Common myeloid progenitor, CD34-positive (primary cell): ENCODE measurements around the gene SIRPB2.

Experiments
- CTCF ChIA-PET: fragments of 350-600 bp; sonication (Branson Sonifier 250); formaldehyde crosslinking; loops from one replicate; lab custom pipeline; 2021; ENCODE audit warnings: antibody characterized with exemption; lab: Charles Lee
- POLR2A ChIA-PET: fragments of 350-600 bp; sonication (Branson Sonifier 250); formaldehyde crosslinking; loops from one replicate; lab custom pipeline; 2021; ENCODE audit warnings: antibody characterized with exemption; lab: Charles Lee
- DNase-seq, 3 donors: peaks; one replicate each; pipeline versions ENCODE4 v3.0.0 to v3.0.0-alpha.2; 2013
- H3K27ac ChIP-seq, 2 experiments: 1 replicate in 1 of 2; 2 replicates in 1 of 2; pipeline ENCODE4 v1.7.0; 2013; ENCODE audit warnings: inconsistent platforms in 2 of 2, low read length in 2 of 2, mild to moderate bottlenecking in 2 of 2, low read depth in 1 of 2, moderate library complexity in 1 of 2; ENCODE audit not compliant: severe bottlenecking in 2 of 2, insufficient read depth in 1 of 2, poor library complexity in 1 of 2
- H3K27me3 ChIP-seq, 5 experiments: replicated peaks in 2 of 5; 1 replicate in 3 of 5; 2 replicates in 2 of 5; pipeline versions ENCODE4 v1.6.1 to v1.7.0; 2013; ENCODE audit warnings: low read length in 4 of 5, mild to moderate bottlenecking in 2 of 5, moderate library complexity in 2 of 5, inconsistent platforms in 1 of 5; ENCODE audit not compliant: insufficient read depth in 5 of 5, control insufficient read depth in 4 of 5
- H3K36me3 ChIP-seq, 4 experiments: 1 replicate in 2 of 4; 2 replicates in 2 of 4; pipeline versions ENCODE4 v1.6.1 to v1.7.0; 2013; ENCODE audit warnings: low read length in 3 of 4, control low read depth in 1 of 4, mild to moderate bottlenecking in 1 of 4; ENCODE audit not compliant: control insufficient read depth in 4 of 4, insufficient read depth in 4 of 4
- H3K4me1 ChIP-seq, 4 experiments: 1 replicate in 3 of 4; 2 replicates in 1 of 4; pipeline versions ENCODE4 v1.6.1 to v1.7.1; 2013; ENCODE audit warnings: low read length in 3 of 4, mild to moderate bottlenecking in 3 of 4, control low read depth in 1 of 4, inconsistent platforms in 1 of 4, moderate library complexity in 1 of 4; ENCODE audit not compliant: control insufficient read depth in 4 of 4, insufficient read depth in 4 of 4; ENCODE audit errors: control extremely low read depth in 1 of 4
- H3K4me3 ChIP-seq, 7 experiments: 1 replicate in 4 of 7; 2 replicates in 3 of 7; pipeline versions ENCODE4 v1.5.1 to v1.7.0; 2013; ENCODE audit warnings: mild to moderate bottlenecking in 7 of 7, low read length in 6 of 7, moderate library complexity in 6 of 7, inconsistent platforms in 2 of 7, low read depth in 2 of 7, control low read depth in 1 of 7; ENCODE audit not compliant: insufficient read depth in 4 of 7, control insufficient read depth in 1 of 7; ENCODE audit errors: extremely low read depth in 1 of 7
- H3K9me3 ChIP-seq, 5 experiments: 1 replicate in 4 of 5; 2 replicates in 1 of 5; pipeline versions ENCODE4 v1.6.1 to v1.7.1; 2013; ENCODE audit warnings: low read length in 4 of 5, mild to moderate bottlenecking in 2 of 5, inconsistent platforms in 1 of 5, low read depth in 1 of 5, moderate library complexity in 1 of 5; ENCODE audit not compliant: control insufficient read depth in 4 of 5, insufficient read depth in 2 of 5; ENCODE audit errors: control extremely low read depth in 1 of 5
- WGBS: methylation state at CpG from one replicate; pipeline ENCODE4 v1.1.5; 2013; ENCODE audit not compliant: insufficient coverage; 5-methylcytosine and 5-hydroxymethylcytosine counted together

SIRPB2 gene

DNA sequence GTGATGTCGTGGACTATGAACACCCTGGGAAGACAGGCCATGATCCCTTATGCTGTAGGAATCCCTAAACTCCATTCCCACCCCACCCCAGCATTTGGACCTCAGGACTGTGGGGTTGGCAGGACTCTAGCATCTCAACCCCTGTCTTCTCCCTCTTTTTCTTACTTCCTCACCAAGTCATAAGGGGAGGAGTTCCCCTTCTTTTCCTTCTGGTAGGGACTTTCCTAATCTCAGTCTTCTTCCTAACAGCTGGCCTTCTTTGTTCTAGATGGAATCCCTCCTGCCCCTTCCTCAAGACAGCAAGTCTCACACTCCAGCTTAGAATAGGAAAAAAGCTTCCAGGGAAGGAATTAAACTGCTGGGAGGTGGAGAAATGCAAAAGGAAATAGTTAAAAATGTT lies 2.3 kb upstream of the SIRPB2 start:
- H3K4me1 ChIP-seq, result peaks cover 20 to 60% (median 41%) of the 10 kb centered on the region in 4 experiments
- POLR2A ChIA-PET, result interaction anchor here (0.6 kb wide), 1 partner anchor 66 kb away, joined by 5 read pairs; no protein-coding TSS in a partner anchor

DNA sequence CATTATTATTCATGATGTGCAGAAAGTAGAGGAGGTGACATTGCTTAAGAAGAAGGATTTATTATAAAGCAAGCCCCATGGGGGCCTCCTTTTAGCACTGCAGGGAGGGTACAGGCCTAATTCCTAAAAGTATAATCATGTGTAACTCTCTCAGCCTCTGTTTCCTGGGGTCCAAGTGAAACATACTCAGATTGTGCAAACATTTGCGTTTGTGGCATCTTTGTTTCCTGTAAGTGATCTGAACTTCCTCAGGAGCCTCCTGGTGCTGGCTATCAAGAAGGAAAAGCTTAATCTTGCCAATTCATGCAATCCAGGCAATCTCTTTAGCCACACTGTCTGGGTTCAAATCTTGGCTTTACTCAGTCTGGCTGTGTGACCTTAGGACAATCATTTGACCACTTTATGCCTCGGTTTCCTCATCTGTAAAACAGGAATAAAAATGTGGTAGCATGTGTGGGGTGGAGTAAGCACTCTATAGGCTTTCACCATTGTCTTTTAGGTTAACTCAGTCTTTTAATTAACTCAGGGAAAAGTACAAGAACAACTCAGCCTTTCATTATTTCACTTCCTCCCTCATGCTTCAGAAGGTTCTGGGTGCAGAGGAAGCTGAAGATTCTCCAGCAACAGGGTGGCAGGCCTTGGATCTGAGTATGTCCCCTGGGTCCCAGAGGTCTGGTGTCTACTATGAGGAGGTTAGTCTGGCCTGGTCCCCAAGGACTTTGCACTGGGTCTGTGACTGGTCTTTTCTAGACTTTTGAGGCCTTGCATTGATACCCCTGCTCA lies 831 bp upstream of the SIRPB2 start:
- CTCF ChIA-PET, result interaction anchor here (1.3 to 7.9 kb wide), 2 partner anchors 14 to 17 kb away, joined by 3 to 99 read pairs; no protein-coding TSS in a partner anchor
- 0% methylated on average over 1 of the region's 2 CpGs for WGBS
- no peaks in the 10 kb centered on the region for H3K27me3 ChIP-seq
- no peaks in the 10 kb centered on the region for H3K36me3 ChIP-seq
- POLR2A ChIA-PET, result no interaction called here
- H3K9me3 ChIP-seq, result no peaks in the 10 kb centered on the region
- no peak overlapping the region for H3K27ac ChIP-seq
- peak overlapping the region in 1 of 7 experiments; percentile 65 for H3K4me3 ChIP-seq
- DNase-seq, result peak in 2 of 3 donors; percentile 42 to 53
- peaks cover 20 to 60% (median 41%) of the 10 kb centered on the region in 4 experiments for H3K4me1 ChIP-seq

More for the DNA sequence above, 2.3 kb upstream of the SIRPB2 start:
- no CpG with 5 or more reads among the region's 1 CpG for WGBS
- Histone ChIP-seq H3K4me3 (no peak overlapping the region), H3K36me3 (no peaks in the 10 kb centered on the region), H3K27ac (no peak overlapping the region), H3K9me3 (no peaks in the 10 kb centered on the region), H3K27me3 (no peaks in the 10 kb centered on the region)
- DNase-seq, result no peak
- CTCF ChIA-PET, result interaction anchor here (2.9 to 7.9 kb wide), 2 partner anchors 13 to 26 kb away, joined by 13 to 99 read pairs; partner anchors contain the start of gene NSFL1C

DNA sequence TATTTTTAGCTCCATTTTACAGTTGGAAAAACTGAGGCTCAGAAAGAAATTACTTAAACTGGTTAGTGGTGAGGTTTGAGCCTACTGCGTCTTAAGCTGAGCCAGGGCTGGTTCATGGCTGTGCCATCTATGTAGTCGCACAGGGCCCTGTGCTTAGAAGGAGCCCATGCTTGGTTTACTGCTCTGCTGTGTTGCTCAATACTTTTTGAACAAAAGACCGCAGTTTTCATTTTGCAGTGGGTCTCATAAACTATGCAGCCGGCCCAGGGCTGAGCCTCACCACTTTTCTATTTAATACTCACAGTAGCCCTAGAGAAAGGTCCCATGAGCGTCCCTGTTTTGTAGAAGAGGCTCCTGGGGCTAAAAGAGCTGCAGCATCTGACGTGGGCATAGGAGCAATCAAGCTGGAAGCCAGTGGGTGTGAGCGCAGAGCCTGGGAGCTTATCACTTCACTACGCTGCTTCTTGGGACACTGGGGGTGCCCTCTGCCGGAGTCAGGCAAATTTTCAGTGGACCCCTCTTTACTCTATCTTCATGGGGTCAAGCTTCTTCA lies 501 bp downstream of the SIRPB2 start:
- POLR2A ChIA-PET, result interaction anchor here (1.0 kb wide), 1 partner anchor 23 kb away, joined by 5 read pairs; no protein-coding TSS in a partner anchor
- H3K27ac ChIP-seq, result no peak overlapping the region
- peak overlapping the region in 5 of 7 experiments; percentile 1 to 65 (median 49) for H3K4me3 ChIP-seq
- peaks cover 20 to 60% (median 41%) of the 10 kb centered on the region in 4 experiments for H3K4me1 ChIP-seq
- no peaks in the 10 kb centered on the region for H3K36me3 ChIP-seq
- no peaks in the 10 kb centered on the region for H3K9me3 ChIP-seq
- WGBS, result 84% methylated on average over 9 of the region's 9 CpGs
- no peak for DNase-seq
- CTCF ChIA-PET, result interaction anchor here (1.7 to 7.9 kb wide), 4 partner anchors 15 to 24 kb away, joined by 5 to 99 read pairs (median 9); partner anchors contain the start of gene NSFL1C
- no peaks in the 10 kb centered on the region for H3K27me3 ChIP-seq

DNA sequence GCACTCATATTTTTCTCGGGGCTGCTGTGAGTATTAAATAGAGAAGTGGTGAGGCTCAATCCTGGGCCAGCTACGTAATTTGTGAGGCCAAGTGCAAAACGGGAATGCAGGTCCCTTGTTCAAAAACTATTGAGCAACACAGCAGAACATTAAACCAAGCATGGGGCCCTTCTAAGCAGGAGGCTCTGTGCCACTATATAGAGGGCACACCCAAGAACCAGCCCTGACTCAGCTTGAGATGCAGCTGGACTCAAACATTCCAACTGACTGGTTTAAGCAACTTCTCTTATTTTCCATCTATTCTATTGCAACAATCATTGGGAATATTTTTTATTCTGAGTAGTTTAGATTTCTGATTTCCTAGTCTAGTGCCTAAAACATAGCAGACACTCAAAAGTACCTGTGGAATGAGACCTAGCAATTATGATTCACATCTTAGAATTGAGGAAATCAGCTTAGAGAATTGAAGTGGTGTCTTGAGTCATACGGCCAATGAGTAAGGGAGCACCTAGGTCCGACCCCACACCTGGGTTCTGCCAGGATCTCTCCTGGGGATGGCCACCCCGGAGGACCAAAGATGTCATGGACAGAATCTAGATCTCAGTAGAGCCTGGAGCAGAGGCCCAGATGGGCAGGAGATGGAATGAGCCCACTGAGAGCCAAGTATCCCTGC lies 1.3 kb downstream of the SIRPB2 start:
- Histone ChIP-seq H3K4me3 (peak overlapping the region in 2 of 7 experiments; percentile 22 to 49), H3K27ac (no peak overlapping the region), H3K36me3 (no peaks in the 10 kb centered on the region), H3K27me3 (no peaks in the 10 kb centered on the region), H3K4me1 (peaks cover 22 to 60% (median 41%) of the 10 kb centered on the region in 4 experiments), H3K9me3 (no peaks in the 10 kb centered on the region)
- ChIA-PET CTCF (interaction anchor here (0.9 to 7.9 kb wide), 6 partner anchors 9 to 24 kb away, joined by 4 to 99 read pairs (median 6); partner anchors contain the start of gene NSFL1C), POLR2A (no interaction called here)
- 71% methylated on average over 5 of the region's 6 CpGs for WGBS
- peak in 2 of 3 donors; percentile 59 to 60 for DNase-seq

DNA sequence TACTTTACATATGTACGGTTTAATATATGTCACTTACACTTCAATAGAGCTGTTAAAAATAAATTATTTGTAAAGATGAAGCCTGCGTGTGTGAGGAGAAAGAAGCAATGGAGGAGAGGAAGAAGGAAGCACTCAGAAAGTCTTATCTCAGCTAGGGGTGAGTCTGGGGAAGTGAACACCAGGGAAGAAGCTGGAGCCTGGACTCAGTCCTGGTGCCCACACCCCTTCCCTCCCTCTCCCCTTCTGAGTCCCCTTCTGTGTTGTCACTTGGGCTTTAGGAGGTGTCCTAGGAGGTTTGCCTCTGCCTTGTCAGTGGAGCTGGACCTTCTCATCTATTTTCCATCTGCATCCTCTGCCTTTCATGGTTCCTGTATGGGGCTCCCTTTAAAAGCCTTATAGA lies 1.9 kb downstream of the SIRPB2 start:
- Histone ChIP-seq H3K4me1 (peaks cover 23 to 54% (median 41%) of the 10 kb centered on the region in 4 experiments), H3K27me3 (no peaks in the 10 kb centered on the region), H3K36me3 (no peaks in the 10 kb centered on the region), H3K4me3 (peak overlapping the region in 3 of 7 experiments; percentile 12 to 48 (median 22)), H3K27ac (no peak overlapping the region), H3K9me3 (no peaks in the 10 kb centered on the region)
- ChIA-PET POLR2A (no interaction called here), CTCF (interaction anchor here (0.9 to 7.9 kb wide), 5 partner anchors 9 to 21 kb away, joined by 4 to 99 read pairs (median 6); no protein-coding TSS in a partner anchor)
- no CpG with 5 or more reads among the region's 2 CpGs for WGBS
- DNase-seq, result no peak

DNA sequence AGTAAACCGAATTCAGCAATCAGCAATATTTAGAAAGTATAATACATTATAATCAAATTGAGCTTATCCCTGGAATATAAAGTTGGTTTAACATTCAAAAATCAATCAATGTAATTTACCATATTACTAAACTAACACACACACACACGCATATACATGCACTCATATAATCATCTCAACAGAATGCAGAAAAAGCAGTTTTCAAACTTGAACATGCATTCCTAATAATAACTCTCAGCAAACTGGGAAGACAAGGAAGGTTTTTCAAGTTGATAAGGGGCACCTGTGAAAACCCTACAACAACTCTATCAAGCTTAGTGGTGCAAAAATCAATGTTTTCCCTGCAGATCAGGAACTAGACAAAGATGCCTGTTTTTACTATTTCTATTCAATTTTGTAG lies 4.7 kb downstream of the SIRPB2 start:
- Histone ChIP-seq H3K4me1 (peaks cover 8 to 32% (median 24%) of the 10 kb centered on the region in 4 experiments), H3K9me3 (no peaks in the 10 kb centered on the region), H3K36me3 (no peaks in the 10 kb centered on the region), H3K4me3 (no peak overlapping the region), H3K27ac (no peak overlapping the region), H3K27me3 (no peaks in the 10 kb centered on the region)
- WGBS, result no CpG with 5 or more reads among the region's 2 CpGs
- DNase-seq, result no peak
- CTCF ChIA-PET, result interaction anchor here (0.8 to 2.4 kb wide), 6 partner anchors 9 to 18 kb away, joined by 3 to 8 read pairs (median 4); no protein-coding TSS in a partner anchor
- POLR2A ChIA-PET, result no interaction called here
